ENCODE measurements around the gene DYNLT4.
A peak's percentile ranks its signal among the peaks of the same experiment; 100 is the strongest.
"Not testable (repeated sequence)": the region's sequence is repeated elsewhere in the genome, so short reads cannot be mapped to it uniquely, and the experiment has no call there.

The DYNLT4 gene

DNA sequence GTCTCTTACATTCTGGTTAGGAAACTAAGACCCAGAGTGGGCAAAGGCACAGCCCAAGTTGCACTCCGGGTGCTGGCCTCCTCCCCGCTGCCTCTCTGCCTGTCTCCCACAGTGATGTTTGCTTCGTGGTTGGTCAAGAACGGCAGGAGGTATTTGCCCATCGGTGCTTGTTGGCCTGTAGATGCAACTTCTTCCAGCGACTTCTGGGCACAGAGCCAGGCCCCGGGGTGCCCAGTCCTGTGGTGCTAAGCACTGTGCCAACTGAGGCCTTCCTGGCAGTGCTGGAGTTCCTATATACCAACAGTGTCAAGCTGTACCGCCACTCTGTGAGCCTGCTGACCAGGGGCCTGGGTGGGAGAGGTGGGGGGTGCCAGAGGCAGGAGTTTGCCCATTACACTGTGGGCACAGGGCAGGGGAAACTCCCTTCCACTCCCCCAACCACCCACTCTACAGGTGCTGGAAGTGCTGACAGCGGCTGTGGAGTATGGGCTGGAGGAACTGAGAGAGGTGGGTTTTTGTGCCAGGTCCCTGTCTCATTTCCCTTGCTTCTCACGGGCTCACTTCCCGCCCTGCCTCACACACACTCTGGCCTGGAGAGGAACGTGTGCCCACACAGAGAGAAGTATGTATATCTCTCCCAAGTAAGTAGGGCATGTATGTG lies 3.1 kb upstream of the DYNLT4 start:
- DNase-seq, result peak in 37 of 51 donors; percentile 11 to 75 (median 43)

DNA sequence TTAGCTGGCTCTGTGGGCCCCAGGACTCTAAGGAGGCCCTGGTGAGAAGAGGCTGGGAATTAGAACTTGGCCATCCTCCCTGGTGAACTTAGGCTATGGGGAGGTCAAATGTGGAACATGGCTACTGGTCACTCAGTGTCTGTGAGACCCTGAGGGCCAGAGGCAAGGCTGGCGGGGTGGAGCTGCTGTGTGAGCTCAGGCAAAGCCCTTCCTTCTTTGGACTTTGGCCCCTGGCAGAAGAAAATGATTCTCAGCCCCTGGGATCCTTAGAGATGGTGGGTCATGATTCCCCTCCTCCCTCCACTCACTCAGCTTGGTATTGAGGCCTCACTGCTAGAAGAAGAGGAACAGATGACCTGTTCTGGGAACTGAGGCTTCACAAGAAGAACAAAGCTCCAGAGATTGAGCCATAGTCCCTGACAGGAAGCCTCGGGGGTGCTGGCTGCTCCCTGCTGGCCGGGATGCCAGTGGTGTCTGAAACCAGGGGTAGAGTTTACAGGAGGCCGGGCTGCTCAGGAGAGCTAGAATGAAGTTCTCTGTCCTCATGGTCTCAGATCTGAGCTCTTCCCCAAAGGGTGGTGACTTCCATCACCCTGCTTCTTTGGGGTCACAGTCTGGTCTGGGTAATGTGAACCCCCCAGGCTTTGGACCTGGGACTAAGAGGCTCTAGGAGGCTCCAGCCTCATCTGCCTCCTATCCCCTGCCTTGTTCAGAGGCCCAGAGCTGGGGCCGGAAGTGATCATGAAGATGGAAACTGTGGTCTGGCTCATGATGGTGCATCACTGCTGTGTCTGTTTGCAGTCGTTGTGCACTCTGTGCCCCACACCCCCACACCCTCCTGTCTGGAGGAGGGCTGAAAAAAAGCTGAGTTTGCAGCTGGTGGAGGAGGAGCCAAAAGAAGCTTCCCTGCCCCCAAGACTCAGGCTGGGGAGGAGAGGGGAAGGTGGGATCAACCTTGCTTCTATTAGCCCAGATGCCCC lies 2.1 kb upstream of the DYNLT4 start:
- peak in 12 of 51 donors; percentile 11 to 50 (median 36) for DNase-seq

DNA sequence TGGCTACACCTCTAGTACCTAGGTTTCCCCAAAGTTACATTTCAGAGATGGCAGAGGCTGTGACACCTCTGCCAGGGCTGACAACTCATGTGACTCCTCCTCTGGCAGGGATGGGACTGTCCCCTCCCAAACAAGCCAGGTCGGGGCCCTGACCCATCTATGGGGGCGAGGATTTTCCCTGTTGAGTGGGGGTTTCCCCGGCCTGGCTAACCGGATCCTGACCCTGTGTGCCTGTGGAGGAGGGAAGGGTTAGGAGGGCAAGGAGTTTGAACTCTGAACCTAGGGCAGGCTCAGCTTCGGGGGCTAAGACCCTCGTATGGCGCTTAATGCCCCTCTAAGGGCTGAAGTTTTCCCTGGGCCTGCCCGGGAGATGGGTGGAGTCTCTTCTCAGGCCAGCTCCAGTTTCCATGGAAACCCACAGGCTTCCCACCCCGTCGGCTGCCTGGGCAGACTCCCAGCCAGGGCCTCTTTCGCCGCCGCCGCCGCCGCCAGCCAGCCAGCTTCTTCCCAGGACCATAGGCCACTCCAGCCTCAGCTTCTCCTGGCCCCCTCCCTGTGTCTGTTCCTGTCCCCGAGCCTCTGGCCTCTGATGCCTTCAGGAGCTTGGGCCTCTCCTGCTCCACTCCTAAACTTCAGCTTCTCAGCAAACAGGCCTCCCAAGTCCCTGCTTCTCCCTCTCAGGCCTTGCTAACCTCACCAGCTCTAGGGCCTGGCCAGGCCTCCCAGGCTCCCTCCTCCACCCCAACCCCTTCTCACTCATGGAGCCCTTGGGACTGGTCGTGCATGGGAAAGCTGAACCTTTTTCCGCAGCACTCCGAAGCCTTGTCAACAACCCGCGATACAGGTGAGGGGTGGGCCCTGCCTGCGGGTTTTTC lies 1.1 kb upstream of the DYNLT4 start, which contains the start of gene BTBD19:
Gene BTBD19 (plus strand): TSS at position 461 of the 875 bp plus-strand sequence. CDS start 298 bp downstream, at position 759.
- DNase-seq, result peak in 47 of 51 donors; percentile 11 to 87 (median 67)

DNA sequence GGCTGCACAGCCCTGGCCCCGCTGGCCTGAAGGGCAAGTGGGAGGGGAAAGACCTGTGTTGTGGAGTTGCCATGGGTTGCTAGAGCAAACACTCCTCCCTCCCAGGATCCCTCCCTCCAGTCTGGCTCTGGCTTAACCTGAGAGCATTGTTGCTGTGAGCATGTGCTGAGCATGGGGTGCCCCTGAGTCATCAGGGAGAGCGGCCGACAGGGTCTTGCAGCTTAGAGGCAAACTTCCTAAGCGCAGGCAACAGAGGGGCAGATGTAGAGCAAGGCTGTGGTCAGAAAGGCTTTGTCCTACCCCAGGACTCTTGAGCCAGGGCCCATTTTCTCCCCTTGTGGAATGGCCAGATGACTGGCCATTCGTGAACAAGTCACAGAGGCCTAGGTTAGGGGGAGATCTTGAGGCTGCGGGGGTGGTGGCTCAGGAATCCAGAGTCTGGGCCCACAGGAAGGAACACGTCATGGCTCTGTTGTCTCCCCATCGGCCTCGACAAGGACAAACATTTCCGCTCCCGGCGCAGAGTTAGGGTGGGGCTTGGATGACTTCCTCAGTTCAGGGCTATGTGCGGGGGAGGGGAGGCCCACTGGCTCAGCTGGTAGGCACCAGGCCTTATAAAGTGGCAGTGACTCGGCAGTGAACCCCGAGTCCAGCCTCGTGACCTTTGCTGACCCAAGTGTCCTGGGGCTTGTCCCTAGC lies 362 bp upstream of the DYNLT4 start:
- DNase-seq, result peak in 48 of 51 donors; percentile 31 to 92 (median 67)

DNA sequence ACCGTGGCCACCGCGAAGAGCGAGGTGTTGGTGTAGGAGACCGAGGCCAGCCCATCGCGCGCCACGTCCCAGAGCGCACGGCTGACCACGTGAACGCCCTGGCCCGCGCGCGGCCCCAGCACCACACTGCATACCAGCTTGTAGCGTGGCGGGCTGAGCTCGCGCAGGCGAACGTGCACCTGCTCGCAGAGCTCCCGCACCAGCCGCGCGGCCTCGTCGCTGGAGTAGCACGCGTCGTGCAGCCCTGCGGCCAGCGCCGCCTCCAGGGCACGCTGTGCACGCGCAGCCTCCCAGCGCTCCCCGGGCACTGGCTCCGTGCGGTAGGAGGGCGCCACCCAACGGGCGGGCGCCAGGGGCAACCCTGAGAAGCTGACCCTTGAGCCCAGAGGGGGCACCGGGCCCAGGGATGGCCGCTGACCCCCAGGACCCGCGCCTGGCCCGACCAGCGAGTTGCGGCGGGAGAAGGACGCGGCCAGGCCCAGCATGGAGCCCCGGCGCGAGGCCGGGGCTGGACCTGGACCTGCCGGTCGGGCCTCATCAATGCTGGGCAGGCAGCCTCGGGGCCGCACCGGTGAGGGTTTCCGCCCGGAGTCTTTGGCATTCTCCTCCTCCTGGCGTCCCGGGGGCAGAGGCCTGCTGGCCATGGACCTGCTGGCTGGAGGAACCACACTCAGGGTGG lies 987 bp downstream of the DYNLT4 start:
- DNase-seq, result no peak

DNA sequence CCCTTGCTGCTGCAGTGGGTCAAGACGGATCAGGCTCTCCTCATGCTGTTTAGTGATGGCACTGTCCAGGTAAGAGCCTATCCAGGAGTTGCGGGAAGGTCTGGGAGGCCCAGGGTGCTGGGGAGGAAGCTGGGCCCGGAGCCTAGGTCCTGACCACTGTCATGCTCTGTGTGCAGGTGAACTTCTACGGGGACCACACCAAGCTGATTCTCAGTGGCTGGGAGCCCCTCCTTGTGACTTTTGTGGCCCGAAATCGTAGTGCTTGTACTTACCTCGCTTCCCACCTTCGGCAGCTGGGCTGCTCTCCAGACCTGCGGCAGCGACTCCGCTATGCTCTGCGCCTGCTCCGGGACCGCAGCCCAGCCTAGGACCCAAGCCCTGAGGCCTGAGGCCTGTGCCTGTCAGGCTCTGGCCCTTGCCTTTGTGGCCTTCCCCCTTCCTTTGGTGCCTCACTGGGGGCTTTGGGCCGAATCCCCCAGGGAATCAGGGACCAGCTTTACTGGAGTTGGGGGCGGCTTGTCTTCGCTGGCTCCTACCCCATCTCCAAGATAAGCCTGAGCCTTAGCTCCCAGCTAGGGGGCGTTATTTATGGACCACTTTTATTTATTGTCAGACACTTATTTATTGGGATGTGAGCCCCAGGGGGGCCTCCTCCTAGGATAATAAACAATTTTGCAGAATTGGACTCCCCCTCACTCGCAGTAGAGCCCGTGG lies 1.7 kb downstream of the DYNLT4 start:
- no peak for DNase-seq

DNA sequence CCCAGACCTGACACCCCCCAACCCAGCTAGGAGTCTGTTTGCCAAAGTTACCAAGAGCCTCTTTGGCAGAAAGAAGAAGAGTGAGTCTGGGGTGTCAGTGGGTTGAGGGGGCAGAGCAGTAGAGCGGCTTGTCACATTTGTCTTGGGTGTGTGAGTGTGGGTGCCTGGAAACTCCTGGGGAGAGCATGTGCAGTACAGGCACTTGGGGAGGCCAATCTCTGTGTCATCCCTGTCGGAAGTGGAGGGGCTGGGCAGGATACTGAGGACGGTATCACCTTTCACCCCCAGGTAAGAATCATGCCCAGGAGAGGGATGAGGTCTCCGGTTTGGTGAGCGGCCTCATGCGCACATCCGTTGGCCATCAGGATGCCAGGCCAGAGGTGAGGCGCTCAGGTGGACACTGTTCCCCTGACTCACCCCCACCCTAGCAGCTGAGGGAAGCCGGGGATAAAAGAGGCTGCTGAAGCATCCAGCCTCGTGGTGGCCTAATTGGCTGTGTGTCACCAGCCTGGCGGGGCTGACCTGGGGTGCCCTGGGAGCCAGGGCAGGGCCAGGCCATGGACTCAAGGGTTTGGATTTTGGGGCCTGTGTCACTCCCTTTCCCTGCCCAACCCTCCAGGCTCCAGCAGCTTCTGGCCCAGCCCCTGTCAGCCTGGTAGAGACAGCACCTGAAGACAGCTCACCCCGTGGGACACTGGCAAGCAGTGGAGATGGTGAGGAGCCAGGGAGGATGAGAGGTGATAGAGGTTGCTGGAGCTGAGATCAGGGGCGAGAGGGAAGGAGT lies 3.6 kb downstream of the DYNLT4 start:
- DNase-seq, result no peak

DNA sequence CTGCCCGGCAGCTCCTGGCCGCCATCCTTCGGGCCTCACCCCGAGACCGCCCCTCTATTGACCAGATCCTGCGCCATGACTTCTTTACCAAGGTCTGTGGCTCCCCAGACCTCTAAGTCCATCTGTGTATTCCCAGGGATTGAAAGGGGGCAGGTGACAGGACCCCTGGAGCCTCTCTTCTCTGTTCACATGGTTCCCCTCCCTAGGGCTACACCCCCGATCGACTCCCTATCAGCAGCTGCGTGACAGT lies 4.2 kb downstream of the DYNLT4 start:
- DNase-seq, result no peak

DNA sequence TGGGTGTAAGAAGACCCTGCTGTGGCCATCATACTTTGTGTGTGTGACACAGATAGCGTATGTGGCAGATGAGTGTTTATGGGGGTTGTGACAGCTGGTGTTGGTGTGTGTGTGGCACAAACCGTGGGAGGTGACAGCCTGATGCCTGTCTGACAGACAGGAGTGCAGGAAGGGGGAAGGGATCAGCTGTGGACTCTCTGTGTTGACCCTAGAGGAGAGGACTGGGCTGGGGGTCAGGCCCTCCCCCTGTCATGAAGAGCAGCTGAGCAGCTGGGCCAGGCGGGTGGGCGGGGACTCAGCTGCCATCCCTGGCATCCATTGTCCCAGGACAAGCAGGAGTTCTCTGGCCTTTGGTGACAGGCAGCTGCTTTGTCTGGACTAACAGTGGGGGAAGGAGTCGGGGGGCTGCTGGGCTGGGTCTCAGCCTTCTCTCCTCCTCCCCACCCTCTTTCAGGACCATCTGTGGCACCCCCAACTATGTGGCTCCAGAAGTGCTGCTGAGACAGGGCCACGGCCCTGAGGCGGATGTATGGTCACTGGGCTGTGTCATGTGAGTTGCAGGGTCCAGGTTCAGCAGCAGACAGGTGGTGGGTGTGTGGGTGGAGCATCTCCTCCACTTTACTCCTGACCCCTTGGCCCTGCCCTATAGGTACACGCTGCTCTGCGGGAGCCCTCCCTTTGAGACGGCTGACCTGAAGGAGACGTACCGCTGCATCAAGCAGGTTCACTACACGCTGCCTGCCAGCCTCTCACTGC lies 4.7 kb downstream of the DYNLT4 start:
- DNase-seq, result peak in 25 of 51 donors; percentile 13 to 66 (median 39)

DNA sequence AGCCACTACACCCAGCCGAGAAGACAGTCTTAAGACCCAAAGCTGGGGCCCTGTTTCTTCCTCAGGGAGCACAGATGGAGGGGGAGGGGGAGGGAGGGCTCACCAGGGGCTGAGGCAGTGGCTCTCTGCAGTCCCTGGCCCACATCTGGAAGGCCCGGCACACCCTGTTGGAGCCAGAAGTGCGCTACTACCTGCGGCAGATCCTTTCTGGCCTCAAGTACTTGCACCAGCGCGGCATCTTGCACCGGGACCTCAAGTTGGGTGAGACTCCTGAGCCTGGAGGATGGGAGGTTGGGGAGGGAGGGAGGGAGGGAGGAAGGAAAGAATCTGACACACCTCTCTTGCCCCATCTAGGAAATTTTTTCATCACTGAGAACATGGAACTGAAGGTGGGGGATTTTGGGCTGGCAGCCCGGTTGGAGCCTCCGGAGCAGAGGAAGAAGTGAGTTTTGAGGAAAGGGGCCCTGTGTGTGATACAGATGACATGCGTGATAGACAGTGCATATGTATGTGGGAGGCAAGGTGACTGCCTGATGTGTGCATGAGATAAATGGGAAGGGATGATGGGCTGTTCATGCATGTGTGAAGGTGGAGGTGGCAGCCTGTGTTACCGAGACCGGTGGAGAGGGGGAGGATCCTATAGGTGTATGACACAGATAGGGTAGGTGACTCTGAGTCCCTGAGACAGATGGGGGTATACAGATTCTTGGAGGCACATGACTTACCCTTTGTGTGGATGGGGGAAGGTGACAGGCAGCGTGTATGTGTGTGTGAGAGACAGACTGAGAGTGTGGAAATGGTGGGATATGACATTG lies 5.5 kb downstream of the DYNLT4 start:
- DNase-seq, result peak in 1 of 51 donors; percentile 75

DNA sequence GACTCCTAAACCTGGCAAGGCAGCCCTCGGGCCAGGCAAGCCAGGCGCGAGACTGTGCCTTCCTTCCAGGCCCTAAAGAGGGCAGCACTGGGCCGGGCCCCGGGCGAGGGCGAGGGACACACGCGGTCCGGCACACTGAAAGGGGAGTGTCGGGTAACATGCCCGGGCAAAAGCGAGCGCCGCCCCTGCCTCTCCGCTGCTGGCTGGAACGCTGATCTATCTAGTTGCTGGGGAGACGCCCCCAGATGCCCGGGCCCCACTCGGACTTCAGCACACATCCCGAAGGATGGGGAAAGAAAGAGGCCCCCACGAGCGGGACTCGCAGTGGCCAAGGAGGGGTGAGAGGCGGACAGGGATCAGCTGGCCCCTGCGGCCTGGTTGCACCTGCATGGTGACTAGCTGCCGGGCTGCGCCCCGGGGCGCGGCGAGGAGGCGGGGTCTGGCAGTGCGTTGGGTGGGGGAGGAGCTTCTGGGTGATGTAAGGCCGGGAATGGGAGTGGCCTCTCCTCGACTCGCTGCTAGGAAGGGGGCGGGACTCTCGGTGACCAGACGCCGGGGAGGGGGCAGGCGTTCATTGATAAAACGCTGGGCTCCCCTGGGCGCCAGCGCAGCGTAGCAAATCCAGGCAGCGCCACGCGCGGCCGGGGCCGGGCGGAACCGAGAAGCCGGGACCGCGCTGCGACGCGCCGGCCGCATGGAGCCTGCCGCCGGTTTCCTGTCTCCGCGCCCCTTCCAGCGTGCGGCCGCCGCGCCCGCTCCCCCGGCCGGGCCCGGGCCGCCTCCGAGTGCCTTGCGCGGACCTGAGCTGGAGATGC lies 7.2 kb downstream of the DYNLT4 start, which contains the start of gene PLK3:
Gene PLK3 (plus strand): TSS at position 608 of the 815 bp plus-strand sequence. CDS start 87 bp downstream, at position 695.
- peak; percentile 74 to 100 (median 98) for DNase-seq

DNA sequence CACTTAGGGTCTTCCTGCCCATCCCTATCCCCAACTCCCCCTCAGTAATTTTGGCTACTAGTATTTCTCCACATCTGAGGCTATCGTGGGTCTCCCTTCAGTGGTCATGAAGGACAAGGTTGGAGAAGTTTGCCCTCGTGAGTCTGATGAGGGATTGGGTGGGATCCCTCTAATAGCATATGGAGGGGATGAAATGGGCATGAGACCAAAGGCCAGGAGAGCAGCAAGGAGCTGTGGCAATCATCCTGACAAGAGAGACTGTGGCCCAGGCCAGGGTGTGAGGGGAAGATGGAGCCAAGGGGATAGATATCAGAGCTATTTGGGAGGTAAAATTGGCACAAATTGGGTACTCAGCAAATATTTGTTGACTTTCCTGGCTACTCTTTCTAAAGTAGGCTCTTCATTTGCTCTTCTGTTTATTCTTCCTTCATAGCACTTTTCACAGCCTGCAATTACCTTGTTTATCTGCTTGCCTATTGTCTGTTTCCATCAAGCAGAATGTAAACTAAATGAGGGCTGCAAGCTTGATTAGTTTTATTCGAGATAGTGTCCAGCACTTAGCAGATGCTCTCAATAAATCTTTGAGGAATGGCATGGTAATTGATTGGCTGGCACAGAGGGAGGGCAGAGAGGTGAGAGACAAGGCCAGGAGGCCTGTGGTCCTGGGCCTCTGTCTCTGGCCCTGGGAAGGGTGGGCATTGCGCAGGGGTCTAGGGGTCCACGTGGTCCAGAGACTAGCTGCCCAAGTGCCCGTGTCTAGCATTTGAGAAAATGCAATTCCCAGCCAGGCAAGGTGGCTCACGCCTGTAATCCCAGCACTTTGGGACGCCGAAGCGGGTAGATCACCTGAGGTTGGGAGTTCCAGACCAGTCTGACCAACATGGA lies 8.4 kb downstream of the DYNLT4 start:
- DNase-seq, result no peak

DNA sequence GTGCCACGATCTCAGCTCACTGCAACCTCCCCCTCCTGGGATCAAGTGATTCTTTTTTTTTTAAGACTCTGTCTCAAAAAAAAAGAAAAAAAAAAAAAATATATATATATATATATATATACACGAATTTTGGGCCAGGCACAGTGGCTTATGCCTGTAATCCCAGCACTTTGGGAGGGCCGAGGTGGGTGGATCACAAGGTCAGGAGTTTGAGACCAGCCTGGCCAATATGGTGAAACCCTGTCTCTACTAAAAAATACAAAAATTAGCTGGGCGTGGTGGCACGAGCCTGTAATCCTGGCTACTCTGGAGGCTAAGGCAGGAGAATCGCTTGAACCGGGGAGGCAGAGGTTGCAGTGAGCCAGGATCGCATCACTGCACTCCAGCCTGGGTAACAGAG lies 9.3 kb downstream of the DYNLT4 start:
- not testable (repeated sequence) for DNase-seq

DNA sequence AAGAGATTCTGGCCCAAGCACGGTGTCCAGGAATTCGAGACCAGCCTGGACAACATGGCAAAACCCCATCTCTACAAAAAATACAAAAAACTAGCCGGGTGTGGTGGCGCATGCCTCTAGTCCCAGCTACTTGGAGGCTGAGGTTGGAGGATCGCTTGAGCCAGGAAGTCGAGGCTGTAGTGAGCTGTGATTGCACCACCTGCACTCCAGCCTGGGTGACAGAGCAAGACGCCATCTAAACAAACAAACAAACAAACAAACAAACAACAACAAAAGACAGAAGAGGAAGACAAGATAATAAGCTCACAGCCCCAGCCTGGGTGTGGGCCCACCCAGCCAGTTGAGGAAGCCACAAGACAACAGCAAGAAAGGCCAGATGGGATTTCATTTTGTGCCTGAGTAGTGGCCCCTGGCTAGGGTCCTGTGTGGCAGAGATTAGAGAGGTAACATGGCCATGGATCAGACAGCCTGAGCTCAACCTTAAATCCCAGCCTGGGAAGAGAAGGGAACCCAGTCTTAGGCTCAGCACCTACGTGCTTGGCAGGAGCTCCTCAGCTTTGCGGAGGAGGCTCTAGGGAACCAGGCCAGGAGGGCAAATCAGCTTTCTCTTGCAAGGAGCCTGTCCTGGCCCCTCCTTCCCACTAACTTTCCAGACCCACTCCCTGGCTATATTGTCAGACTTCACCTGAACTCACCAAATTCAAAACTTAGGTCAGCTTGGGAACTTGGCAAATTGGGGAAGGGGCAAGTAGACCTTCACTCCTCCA lies 14.2 kb downstream of the DYNLT4 start:
- DNase-seq, result no peak
